ENCODE results near the gene SERPINF2. TPM values are rescaled to one million over a fixed set of nuclear protein-coding genes. Genes with fewer than 3 reads are reported as not detected.
"Not testable (repeated sequence)": the region's sequence is repeated elsewhere in the genome, so short reads cannot be mapped to it uniquely, and the experiment has no call there.

The SERPINF2 gene
- total RNA-seq, 1 donor from 2014 or later = 0.33 TPM

- Histone ChIP-seq H3K9me3 (replicated peaks) (no peaks in the 10 kb centered on the region), H3K36me3 (peaks cover 5% of the 10 kb centered on the region), H3K4me3 (no peak overlapping the region), H3K4me1 (peaks cover 13% of the 10 kb centered on the region), H3K27ac (replicated peaks) (no peak overlapping the region), H3K27me3 (ENCODE audit: low read depth) (no peaks in the 10 kb centered on the region)
- intact Hi-C loops (cut with micrococcal nuclease) = no loop called here
- no peak for TF ChIP-seq CTCF (IDR thresholded peaks at IDR 0.05; ENCODE audit: borderline replicate concordance)
- no peak for DNase-seq
These were observed 37.7 kb upstream of the SERPINF2 start for GRCh38 chr17:1705004-1705403.

GRCh38 chr17:1707107-1707506 is 35.6 kb upstream of the SERPINF2 start:
- intact Hi-C loops (cut with micrococcal nuclease) = no loop called here
- Histone ChIP-seq H3K9me3 (replicated peaks) (no peaks in the 10 kb centered on the region), H3K4me1 (peaks cover 34% of the 10 kb centered on the region), H3K27ac (replicated peaks) (no peak overlapping the region), H3K36me3 (peaks cover 18% of the 10 kb centered on the region), H3K4me3 (no peak overlapping the region), H3K27me3 (ENCODE audit: low read depth) (no peaks in the 10 kb centered on the region)
- TF ChIP-seq CTCF (IDR thresholded peaks at IDR 0.05; ENCODE audit: borderline replicate concordance) = no peak
- DNase-seq = no peak

GRCh38 chr17:1708791-1709346 is 33.8 kb upstream of the SERPINF2 start:
- H3K27ac ChIP-seq (replicated peaks); intact Hi-C loops (cut with micrococcal nuclease); H3K9me3 ChIP-seq (replicated peaks); H3K4me3 ChIP-seq; H3K27me3 ChIP-seq (ENCODE audit: low read depth): not testable (repeated sequence)
- peak; percentile 15 for DNase-seq
- Histone ChIP-seq H3K36me3 (peaks cover 35% of the 10 kb centered on the region), H3K4me1 (peaks cover 52% of the 10 kb centered on the region)

GRCh38 chr17:1709403-1709951 is 33.2 kb upstream of the SERPINF2 start:
- Histone ChIP-seq H3K4me3 (peak overlapping the region; percentile 74), H3K9me3 (replicated peaks) (no peaks in the 10 kb centered on the region), H3K4me1 (peaks cover 58% of the 10 kb centered on the region), H3K36me3 (peaks cover 40% of the 10 kb centered on the region), H3K27ac (replicated peaks) (peak overlapping the region; percentile 83), H3K27me3 (ENCODE audit: low read depth) (no peaks in the 10 kb centered on the region)
- no peak for DNase-seq
- no peak for TF ChIP-seq CTCF (IDR thresholded peaks at IDR 0.05; ENCODE audit: borderline replicate concordance)
- intact Hi-C loops (cut with micrococcal nuclease) = no loop called here

GRCh38 chr17:1709971-1710806 is 32.5 kb upstream of the SERPINF2 start, which contains the start of gene TLCD2:
TSS of gene TLCD2 (minus strand) at chr17:1710377. CDS start at chr17:1710242, 135 bp downstream.
- H3K4me1 ChIP-seq = peaks cover 61% of the 10 kb centered on the region
- intact Hi-C loops (cut with micrococcal nuclease) = no loop called here
- no peaks in the 10 kb centered on the region for H3K27me3 ChIP-seq (ENCODE audit: low read depth)
- peaks cover 40% of the 10 kb centered on the region for H3K36me3 ChIP-seq
- peak; percentile 80 for DNase-seq
- H3K27ac ChIP-seq (replicated peaks) = peak within 1 kb of the TSS; percentile 83
- no peaks in the 10 kb centered on the region for H3K9me3 ChIP-seq (replicated peaks)
- no peak for TF ChIP-seq CTCF (IDR thresholded peaks at IDR 0.05; ENCODE audit: borderline replicate concordance)
- H3K4me3 ChIP-seq = peak within 1 kb of the TSS; percentile 74
